HEK293 (cell line): ENCODE measurements around the gene LMNA.
A peak's percentile ranks its signal among the peaks of the same experiment; 100 is the strongest.

Experiments
- CTCF ChIA-PET: fragments of 350-600 bp; formaldehyde crosslinking; extraction: SDS; loops from one replicate; lab custom pipeline; 2021; ENCODE audit warnings: antibody characterized with exemption; lab: Yijun Ruan, JAX
- POLR2A ChIA-PET: fragments of 300-600 bp; formaldehyde crosslinking; extraction: SDS; loops from one replicate; lab custom pipeline; 2020; ENCODE audit warnings: antibody characterized with exemption, inconsistent platforms; lab: Yijun Ruan, JAX
- H3K27ac ChIP-seq: fragments of 200-500 bp; sonication (Bioruptor generic); 2 replicates; pipeline ENCODE4 v1.5.1; 2014; ENCODE audit warnings: low read depth, low read length, control low read depth, inconsistent platforms; ENCODE audit errors: extremely low read depth
- H3K36me3 ChIP-seq, 2 experiments: fragments of 200-500 bp in 1 of 2; sonication (Bioruptor generic) in 1 of 2; 1 replicate in 1 of 2; 2 replicates in 1 of 2; pipeline ENCODE4 v1.5.1; 2014 to 2017; ENCODE audit warnings: inconsistent platforms in 2 of 2, low read length in 2 of 2; ENCODE audit not compliant: control insufficient read depth in 2 of 2, insufficient read depth in 1 of 2
- H3K4me1 ChIP-seq: fragments of 200-500 bp; sonication (Bioruptor generic); 2 replicates; pipeline ENCODE4 v1.5.1; 2014; ENCODE audit warnings: mild to moderate bottlenecking, low read length, inconsistent platforms; ENCODE audit not compliant: control insufficient read depth, insufficient read depth
- H3K4me3 ChIP-seq: 2 replicates; pipeline ENCODE4 v1.5.1; 2011; ENCODE audit warnings: low read depth, mild to moderate bottlenecking, control low read depth, low read length, moderate library complexity
- H3K9me3 ChIP-seq: fragments of 200-500 bp; sonication (Bioruptor generic); 2 replicates; pipeline ENCODE4 v1.5.1; 2014; ENCODE audit warnings: low read depth, low read length, inconsistent platforms; ENCODE audit not compliant: control insufficient read depth, insufficient read depth
- BCL11B ChIP-seq: fragments of 450-650 bp; formaldehyde crosslinking; IDR thresholded peaks from 2 replicates; pipeline ENCODE4 v1.5.1; 2016; ENCODE audit warnings: low read depth, missing biosample characterization, missing genetic modification characterization
- GLI2 ChIP-seq: fragments of 450-650 bp; formaldehyde crosslinking; IDR thresholded peaks from 2 replicates; pipeline ENCODE4; 2017; ENCODE audit warnings: missing biosample characterization, missing genetic modification characterization, low read depth, borderline replicate concordance
- GLIS1 ChIP-seq: fragments of 450-650 bp; formaldehyde crosslinking; IDR thresholded peaks from 2 replicates; pipeline ENCODE4 v1.5.1; 2016; ENCODE audit warnings: missing biosample characterization, missing genetic modification characterization
- IKZF3 ChIP-seq: fragments of 450-650 bp; IDR thresholded peaks from 2 replicates; pipeline ENCODE4 v1.5.0; 2018; ENCODE audit warnings: missing biosample characterization, mild to moderate bottlenecking, missing genetic modification characterization, moderate library complexity
- KLF1 ChIP-seq: fragments of 450-650 bp; formaldehyde crosslinking; IDR thresholded peaks from 2 replicates; pipeline ENCODE4 v1.5.1; 2016; ENCODE audit warnings: missing biosample characterization, missing genetic modification characterization
- PRDM1 ChIP-seq: fragments of 450-650 bp; formaldehyde crosslinking; IDR thresholded peaks from 2 replicates; pipeline ENCODE4; 2016; ENCODE audit warnings: missing biosample characterization, missing genetic modification characterization
- ZBTB7A ChIP-seq: fragments of 450-650 bp; formaldehyde crosslinking; IDR thresholded peaks from 2 replicates; pipeline ENCODE4 v1.5.1; 2016; ENCODE audit warnings: low read depth, missing biosample characterization, missing genetic modification characterization
- ZNF211 ChIP-seq: fragments of 450-650 bp; formaldehyde crosslinking; IDR thresholded peaks from 2 replicates; pipeline ENCODE4 v1.5.1; 2016; ENCODE audit warnings: low read depth, missing biosample characterization, missing genetic modification characterization
- ZNF311 ChIP-seq: fragments of 450-650 bp; formaldehyde crosslinking; IDR thresholded peaks from 2 replicates; pipeline ENCODE4 v1.5.1; 2017; ENCODE audit warnings: missing biosample characterization, missing genetic modification characterization, borderline replicate concordance
- ZNF341 ChIP-seq: fragments of 450-650 bp; formaldehyde crosslinking; IDR thresholded peaks from 2 replicates; pipeline ENCODE4; 2016; ENCODE audit warnings: low read depth, missing biosample characterization, missing genetic modification characterization
- ZNF391 ChIP-seq: fragments of 450-650 bp; formaldehyde crosslinking; IDR thresholded peaks from 2 replicates; pipeline ENCODE4 v1.5.1; 2016; ENCODE audit warnings: low read depth, missing biosample characterization, missing genetic modification characterization, borderline replicate concordance
- ZNF394 ChIP-seq: fragments of 450-650 bp; formaldehyde crosslinking; IDR thresholded peaks from 2 replicates; pipeline ENCODE4 v1.5.1; 2016; ENCODE audit warnings: missing biosample characterization, missing genetic modification characterization, mild to moderate bottlenecking, moderate library complexity, borderline replicate concordance
- ZNF530 ChIP-seq: fragments of 450-650 bp; formaldehyde crosslinking; IDR thresholded peaks from 2 replicates; pipeline ENCODE4 v1.5.1; 2016; ENCODE audit warnings: low read depth, missing biosample characterization, missing genetic modification characterization
- ZNF555 ChIP-seq: fragments of 450-650 bp; formaldehyde crosslinking; conservative IDR thresholded peaks from 2 replicates; pipeline ENCODE4 v1.5.1; 2017; ENCODE audit warnings: missing biosample characterization, mild to moderate bottlenecking, missing genetic modification characterization, inconsistent platforms
- ZNF596 ChIP-seq: fragments of 450-650 bp; IDR thresholded peaks from 2 replicates; pipeline ENCODE4 v1.5.0; 2018; ENCODE audit warnings: missing biosample characterization, mild to moderate bottlenecking, missing genetic modification characterization, moderate library complexity
- ZNF660 ChIP-seq: fragments of 450-650 bp; IDR thresholded peaks from 2 replicates; pipeline ENCODE4 v1.5.1; 2018; ENCODE audit warnings: missing biosample characterization, mild to moderate bottlenecking, missing genetic modification characterization
- ZNF670 ChIP-seq: fragments of 450-650 bp; formaldehyde crosslinking; IDR thresholded peaks from 2 replicates; pipeline ENCODE4 v1.5.1; 2016; ENCODE audit warnings: missing biosample characterization, missing genetic modification characterization, low read depth
- TF ChIP-seq, protein P1 (sequence below): fragments of 450-650 bp; formaldehyde crosslinking; IDR thresholded peaks from 2 replicates; pipeline ENCODE4 v1.5.1; 2016; ENCODE audit warnings: missing biosample characterization, missing genetic modification characterization
- TF ChIP-seq, protein P2 (sequence below): fragments of 450-650 bp; formaldehyde crosslinking; conservative IDR thresholded peaks from 2 replicates; pipeline ENCODE4 v1.5.1; 2016; ENCODE audit warnings: low read depth, missing biosample characterization, missing genetic modification characterization
- TF ChIP-seq, protein P3 (sequence below): fragments of 450-650 bp; formaldehyde crosslinking; IDR thresholded peaks from 2 replicates; pipeline ENCODE4 v1.5.1; 2017; ENCODE audit warnings: missing biosample characterization, missing genetic modification characterization
- TF ChIP-seq, protein P4 (sequence below): fragments of 450-650 bp; formaldehyde crosslinking; IDR thresholded peaks from 2 replicates; pipeline ENCODE4 v1.5.1; 2017; ENCODE audit warnings: missing biosample characterization, missing genetic modification characterization
- TF ChIP-seq, protein P5 (sequence below): fragments of 450-650 bp; formaldehyde crosslinking; IDR thresholded peaks from 2 replicates; pipeline ENCODE4 v1.5.1; 2016; ENCODE audit warnings: missing biosample characterization, missing genetic modification characterization

Gene LMNA

DNA sequence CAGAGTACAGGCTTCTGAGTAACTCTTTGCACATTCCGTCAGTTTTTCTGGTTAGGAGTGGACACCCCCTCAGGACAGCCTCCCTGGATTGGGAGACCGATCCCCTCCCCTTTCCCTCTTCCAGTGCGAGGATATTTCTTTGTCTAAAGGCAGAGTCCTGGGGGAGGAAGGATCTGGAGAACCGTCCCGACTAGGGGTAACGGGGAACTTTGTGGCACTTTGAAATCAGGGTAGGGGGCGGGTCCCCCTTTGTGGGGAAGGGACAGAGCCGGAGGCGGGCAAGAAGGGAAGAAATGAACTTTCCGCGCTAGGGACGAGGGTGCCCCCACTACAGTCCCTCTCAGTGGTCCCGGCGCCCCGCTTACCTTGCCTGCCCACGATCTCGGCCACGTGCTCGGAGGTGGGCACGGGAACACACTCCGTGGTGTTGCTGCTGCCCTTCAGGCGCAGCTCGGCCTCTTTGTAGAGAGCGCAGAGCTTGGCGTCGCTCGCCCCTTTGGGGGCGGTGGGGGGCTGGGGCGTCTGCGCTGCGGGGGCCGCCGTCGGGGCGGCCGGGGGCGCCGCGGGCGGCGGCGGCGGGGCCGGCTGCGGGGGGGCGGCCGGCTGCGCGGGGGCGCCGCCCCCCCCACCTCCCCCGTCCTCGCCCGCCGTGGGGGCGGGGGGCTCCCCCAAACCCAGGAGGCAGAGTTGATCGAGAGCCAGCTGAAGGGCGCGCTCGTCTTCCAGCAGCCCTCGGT is 33.2 kb upstream of the LMNA start (continued):
- TF ChIP-seq ZNF670 (tag by site-specific recombination): no peak
- TF ChIP-seq ZBTB7A (tag by site-specific recombination): 0 out of 2 replicates have a peak, but pooled peaks have one; percentile 30
- TF ChIP-seq, protein P1, sequence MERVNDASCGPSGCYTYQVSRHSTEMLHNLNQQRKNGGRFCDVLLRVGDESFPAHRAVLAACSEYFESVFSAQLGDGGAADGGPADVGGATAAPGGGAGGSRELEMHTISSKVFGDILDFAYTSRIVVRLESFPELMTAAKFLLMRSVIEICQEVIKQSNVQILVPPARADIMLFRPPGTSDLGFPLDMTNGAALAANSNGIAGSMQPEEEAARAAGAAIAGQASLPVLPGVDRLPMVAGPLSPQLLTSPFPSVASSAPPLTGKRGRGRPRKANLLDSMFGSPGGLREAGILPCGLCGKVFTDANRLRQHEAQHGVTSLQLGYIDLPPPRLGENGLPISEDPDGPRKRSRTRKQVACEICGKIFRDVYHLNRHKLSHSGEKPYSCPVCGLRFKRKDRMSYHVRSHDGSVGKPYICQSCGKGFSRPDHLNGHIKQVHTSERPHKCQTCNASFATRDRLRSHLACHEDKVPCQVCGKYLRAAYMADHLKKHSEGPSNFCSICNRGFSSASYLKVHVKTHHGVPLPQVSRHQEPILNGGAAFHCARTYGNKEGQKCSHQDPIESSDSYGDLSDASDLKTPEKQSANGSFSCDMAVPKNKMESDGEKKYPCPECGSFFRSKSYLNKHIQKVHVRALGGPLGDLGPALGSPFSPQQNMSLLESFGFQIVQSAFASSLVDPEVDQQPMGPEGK: peak; percentile 53; the same call in 1 of the 2 replicates
- TF ChIP-seq ZNF394 (tag by site-specific recombination): no peak
- TF ChIP-seq, protein P2, sequence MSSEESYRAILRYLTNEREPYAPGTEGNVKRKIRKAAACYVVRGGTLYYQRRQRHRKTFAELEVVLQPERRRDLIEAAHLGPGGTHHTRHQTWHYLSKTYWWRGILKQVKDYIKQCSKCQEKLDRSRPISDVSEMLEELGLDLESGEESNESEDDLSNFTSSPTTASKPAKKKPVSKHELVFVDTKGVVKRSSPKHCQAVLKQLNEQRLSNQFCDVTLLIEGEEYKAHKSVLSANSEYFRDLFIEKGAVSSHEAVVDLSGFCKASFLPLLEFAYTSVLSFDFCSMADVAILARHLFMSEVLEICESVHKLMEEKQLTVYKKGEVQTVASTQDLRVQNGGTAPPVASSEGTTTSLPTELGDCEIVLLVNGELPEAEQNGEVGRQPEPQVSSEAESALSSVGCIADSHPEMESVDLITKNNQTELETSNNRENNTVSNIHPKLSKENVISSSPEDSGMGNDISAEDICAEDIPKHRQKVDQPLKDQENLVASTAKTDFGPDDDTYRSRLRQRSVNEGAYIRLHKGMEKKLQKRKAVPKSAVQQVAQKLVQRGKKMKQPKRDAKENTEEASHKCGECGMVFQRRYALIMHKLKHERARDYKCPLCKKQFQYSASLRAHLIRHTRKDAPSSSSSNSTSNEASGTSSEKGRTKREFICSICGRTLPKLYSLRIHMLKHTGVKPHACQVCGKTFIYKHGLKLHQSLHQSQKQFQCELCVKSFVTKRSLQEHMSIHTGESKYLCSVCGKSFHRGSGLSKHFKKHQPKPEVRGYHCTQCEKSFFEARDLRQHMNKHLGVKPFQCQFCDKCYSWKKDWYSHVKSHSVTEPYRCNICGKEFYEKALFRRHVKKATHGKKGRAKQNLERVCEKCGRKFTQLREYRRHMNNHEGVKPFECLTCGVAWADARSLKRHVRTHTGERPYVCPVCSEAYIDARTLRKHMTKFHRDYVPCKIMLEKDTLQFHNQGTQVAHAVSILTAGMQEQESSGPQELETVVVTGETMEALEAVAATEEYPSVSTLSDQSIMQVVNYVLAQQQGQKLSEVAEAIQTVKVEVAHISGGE (tag by site-specific recombination): peak; percentile 73
- TF ChIP-seq ZNF391: no peak
- TF ChIP-seq GLIS1 (tag by site-specific recombination): peak; percentile 35; the same call in 1 of the 2 replicates
- no peak for TF ChIP-seq ZNF530
- TF ChIP-seq, all 188 proteins: peak for 16

DNA sequence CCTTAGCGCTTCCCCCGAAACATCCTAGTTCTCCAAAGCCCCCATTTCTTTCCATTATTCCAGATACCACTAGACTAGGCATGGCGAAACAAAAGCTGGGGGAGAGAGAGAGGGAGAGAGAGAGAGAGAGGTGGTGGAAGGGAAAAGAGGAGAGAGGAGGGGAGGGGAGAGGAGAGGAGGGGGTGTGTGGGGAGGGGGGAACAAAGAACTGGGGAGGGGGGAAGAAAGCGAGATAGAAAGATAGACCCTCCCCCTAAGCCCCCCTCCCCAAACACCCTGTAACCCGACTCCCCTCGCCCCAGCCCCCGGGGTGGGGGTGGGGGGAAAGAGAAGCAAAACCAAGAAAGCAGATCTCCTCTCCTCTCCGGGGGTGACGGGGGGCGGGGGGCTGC is 32.6 kb upstream of the LMNA start:
- Histone ChIP-seq H3K36me3 (peaks cover 0 to 13% of the 10 kb centered on the region in 2 experiments; a peak in 1 of 3 replicates), H3K27ac (peak overlapping the region; percentile 64; the same call in 1 of the 2 replicates), H3K4me3 (peak overlapping the region; percentile 77), H3K9me3 (no peaks in the 10 kb centered on the region), H3K4me1 (peaks cover 3% of the 10 kb centered on the region; the same call in 1 of the 2 replicates)
- no peak for TF ChIP-seq ZNF341 (tag by site-specific recombination)
- TF ChIP-seq, protein P3, sequence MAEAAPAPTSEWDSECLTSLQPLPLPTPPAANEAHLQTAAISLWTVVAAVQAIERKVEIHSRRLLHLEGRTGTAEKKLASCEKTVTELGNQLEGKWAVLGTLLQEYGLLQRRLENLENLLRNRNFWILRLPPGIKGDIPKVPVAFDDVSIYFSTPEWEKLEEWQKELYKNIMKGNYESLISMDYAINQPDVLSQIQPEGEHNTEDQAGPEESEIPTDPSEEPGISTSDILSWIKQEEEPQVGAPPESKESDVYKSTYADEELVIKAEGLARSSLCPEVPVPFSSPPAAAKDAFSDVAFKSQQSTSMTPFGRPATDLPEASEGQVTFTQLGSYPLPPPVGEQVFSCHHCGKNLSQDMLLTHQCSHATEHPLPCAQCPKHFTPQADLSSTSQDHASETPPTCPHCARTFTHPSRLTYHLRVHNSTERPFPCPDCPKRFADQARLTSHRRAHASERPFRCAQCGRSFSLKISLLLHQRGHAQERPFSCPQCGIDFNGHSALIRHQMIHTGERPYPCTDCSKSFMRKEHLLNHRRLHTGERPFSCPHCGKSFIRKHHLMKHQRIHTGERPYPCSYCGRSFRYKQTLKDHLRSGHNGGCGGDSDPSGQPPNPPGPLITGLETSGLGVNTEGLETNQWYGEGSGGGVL (tag by site-specific recombination): peak; percentile 86
- no peak for TF ChIP-seq GLI2 (tag by site-specific recombination)
- TF ChIP-seq ZNF211: no peak
- TF ChIP-seq ZNF311 (tag by site-specific recombination): no peak
- TF ChIP-seq IKZF3 (tag by site-specific recombination): peak; percentile 16; the same call in 1 of the 2 replicates
- TF ChIP-seq PRDM1 (tag by site-specific recombination): peak; percentile 33; the same call in 1 of the 2 replicates
- no peak for TF ChIP-seq BCL11B (tag by site-specific recombination)
- no peak for TF ChIP-seq KLF1 (tag by site-specific recombination)
- TF ChIP-seq, protein P4, sequence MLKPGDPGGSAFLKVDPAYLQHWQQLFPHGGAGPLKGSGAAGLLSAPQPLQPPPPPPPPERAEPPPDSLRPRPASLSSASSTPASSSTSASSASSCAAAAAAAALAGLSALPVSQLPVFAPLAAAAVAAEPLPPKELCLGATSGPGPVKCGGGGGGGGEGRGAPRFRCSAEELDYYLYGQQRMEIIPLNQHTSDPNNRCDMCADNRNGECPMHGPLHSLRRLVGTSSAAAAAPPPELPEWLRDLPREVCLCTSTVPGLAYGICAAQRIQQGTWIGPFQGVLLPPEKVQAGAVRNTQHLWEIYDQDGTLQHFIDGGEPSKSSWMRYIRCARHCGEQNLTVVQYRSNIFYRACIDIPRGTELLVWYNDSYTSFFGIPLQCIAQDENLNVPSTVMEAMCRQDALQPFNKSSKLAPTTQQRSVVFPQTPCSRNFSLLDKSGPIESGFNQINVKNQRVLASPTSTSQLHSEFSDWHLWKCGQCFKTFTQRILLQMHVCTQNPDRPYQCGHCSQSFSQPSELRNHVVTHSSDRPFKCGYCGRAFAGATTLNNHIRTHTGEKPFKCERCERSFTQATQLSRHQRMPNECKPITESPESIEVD: no peak
- TF ChIP-seq, protein P5, sequence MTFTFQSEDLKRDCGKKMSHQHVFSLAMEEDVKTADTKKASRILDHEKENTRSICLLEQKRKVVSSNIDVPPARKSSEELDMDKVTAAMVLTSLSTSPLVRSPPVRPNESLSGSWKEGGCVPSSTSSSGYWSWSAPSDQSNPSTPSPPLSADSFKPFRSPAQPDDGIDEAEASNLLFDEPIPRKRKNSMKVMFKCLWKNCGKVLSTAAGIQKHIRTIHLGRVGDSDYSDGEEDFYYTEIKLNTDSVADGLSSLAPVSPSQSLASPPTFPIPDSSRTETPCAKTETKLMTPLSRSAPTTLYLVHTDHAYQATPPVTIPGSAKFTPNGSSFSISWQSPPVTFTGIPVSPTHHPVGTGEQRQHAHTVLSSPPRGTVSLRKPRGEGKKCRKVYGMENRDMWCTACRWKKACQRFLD (tag by site-specific recombination): no peak
- no peak for TF ChIP-seq ZNF555
- TF ChIP-seq ZNF660 (tag by site-specific recombination): no peak
- peak; percentile 68 for TF ChIP-seq ZNF596 (tag by site-specific recombination)
- ChIA-PET CTCF (interaction anchor here (0.6 to 1.7 kb wide), 4 partner anchors 9 to 177 kb away, joined by 3 to 8 read pairs (median 5); no protein-coding TSS in a partner anchor), POLR2A (interaction anchor here (0.7 to 1.1 kb wide), 2 partner anchors 101 to 131 kb away, joined by 3 to 4 read pairs; partner anchors contain the start of gene PMF1)
